CD14-positive monocyte (primary cell): ENCODE measurements around the gene TSPAN16. TPM values are rescaled to one million over a fixed set of nuclear protein-coding genes. Genes with fewer than 3 reads are reported as not detected.

Experiments used
- DNase-seq, 3 donors: peaks; one replicate each; pipeline ENCODE4 v3.0.0-alpha.2; 2011 to 2022
- H2AFZ ChIP-seq: 2 replicates; pipeline ENCODE4 v1.6.0; 2012; ENCODE audit warnings: mild to moderate bottlenecking, low read depth, low read length, inconsistent platforms; ENCODE audit not compliant: insufficient read depth, poor library complexity, severe bottlenecking
- H3K27ac ChIP-seq, 2 donors: 1 replicate in 1 of 2; 2 replicates in 1 of 2; pipeline ENCODE4 v1.5.1; 2012 to 2013; ENCODE audit warnings: low read length in 2 of 2, control low read depth in 1 of 2, inconsistent platforms in 1 of 2, low read depth in 1 of 2, mild to moderate bottlenecking in 1 of 2
- H3K27me3 ChIP-seq, 2 donors: one replicate each; pipeline versions ENCODE4 v1.6.0 to v1.6.1; 2011 to 2013; ENCODE audit warnings: low read length in 2 of 2; ENCODE audit not compliant: control insufficient read depth in 2 of 2, insufficient read depth in 2 of 2
- H3K36me3 ChIP-seq, 2 donors: replicated peaks in 1 of 2; 1 replicate in 1 of 2; 2 replicates in 1 of 2; pipeline versions ENCODE4 v1.5.1 to v1.6.1; 2012 to 2013; ENCODE audit warnings: low read length in 2 of 2, control low read depth in 1 of 2, inconsistent platforms in 1 of 2, mild to moderate bottlenecking in 1 of 2; ENCODE audit not compliant: insufficient read depth in 2 of 2, control insufficient read depth in 1 of 2
- H3K4me1 ChIP-seq, 2 donors: 1 replicate in 1 of 2; 2 replicates in 1 of 2; pipeline versions ENCODE4 v1.5.1 to v1.6.1; 2012 to 2013; ENCODE audit warnings: low read length in 2 of 2, control low read depth in 1 of 2, inconsistent platforms in 1 of 2, mild to moderate bottlenecking in 1 of 2, moderate library complexity in 1 of 2; ENCODE audit not compliant: insufficient read depth in 2 of 2, control insufficient read depth in 1 of 2
- H3K4me2 ChIP-seq: replicated peaks from 2 replicates; pipeline ENCODE3; 2012; ENCODE audit warnings: low read length, moderate library complexity, mild to moderate bottlenecking; ENCODE audit not compliant: poor library complexity, severe bottlenecking; ENCODE audit errors: extremely low read depth
- H3K4me3 ChIP-seq, 3 experiments: fragments of 200-600 bp in 1 of 3; sonication (generic) in 1 of 3; replicated peaks in 1 of 3; 1 replicate in 2 of 3; 2 replicates in 1 of 3; pipeline ENCODE4 v1.5.1; 2011 to 2013; ENCODE audit warnings: low read length in 3 of 3, mild to moderate bottlenecking in 3 of 3, control low read depth in 2 of 3, low read depth in 2 of 3, inconsistent platforms in 1 of 3, moderate library complexity in 1 of 3
- H3K79me2 ChIP-seq: 2 replicates; pipeline ENCODE4 v1.6.0; 2012; ENCODE audit warnings: mild to moderate bottlenecking, control low read depth, inconsistent platforms, low read length, moderate library complexity; ENCODE audit not compliant: insufficient read depth
- H3K9ac ChIP-seq: 2 replicates; pipeline ENCODE4 v1.6.0; 2017; ENCODE audit warnings: low read length, mild to moderate bottlenecking; ENCODE audit not compliant: insufficient read depth, poor library complexity, severe bottlenecking
- H3K9me3 ChIP-seq, 2 donors: replicated peaks in 1 of 2; 1 replicate in 1 of 2; 2 replicates in 1 of 2; pipeline versions ENCODE4 v1.5.1 to v1.6.1; 2012 to 2013; ENCODE audit warnings: low read length in 2 of 2, control low read depth in 1 of 2; ENCODE audit not compliant: control insufficient read depth in 1 of 2, insufficient read depth in 1 of 2
- H4K20me1 ChIP-seq: 2 replicates; pipeline ENCODE4 v1.6.0; 2012; ENCODE audit warnings: mild to moderate bottlenecking, low read length, control low read depth, moderate library complexity; ENCODE audit not compliant: insufficient read depth
- H3K27ac Mint-ChIP-seq, 7 donors: one replicate each; pipeline ENCODE4 v1.8.0; 2020; ENCODE audit warnings: mild to moderate bottlenecking in 7 of 7, mixed read lengths in 7 of 7, moderate library complexity in 6 of 7, inconsistent platforms in 2 of 7
- H3K27me3 Mint-ChIP-seq, 3 donors: one replicate each; pipeline ENCODE4 v1.8.0; 2021 to 2022; ENCODE audit warnings: low read depth in 3 of 3, mild to moderate bottlenecking in 3 of 3, mixed read lengths in 3 of 3, moderate library complexity in 3 of 3, inconsistent platforms in 1 of 3
- H3K36me3 Mint-ChIP-seq, 2 donors: one replicate each; pipeline ENCODE4 v1.8.0; 2020; ENCODE audit warnings: mixed read lengths in 2 of 2, inconsistent platforms in 1 of 2, mild to moderate bottlenecking in 1 of 2
- H3K4me1 Mint-ChIP-seq: one replicate; pipeline ENCODE4 v1.8.0; 2020; ENCODE audit warnings: mild to moderate bottlenecking, mixed read lengths
- H3K4me3 Mint-ChIP-seq, 2 donors: one replicate each; pipeline ENCODE4 v1.8.0; 2020; ENCODE audit warnings: mild to moderate bottlenecking in 2 of 2, mixed read lengths in 2 of 2, moderate library complexity in 1 of 2
- H3K9me3 Mint-ChIP-seq, 7 donors: one replicate each; pipeline ENCODE4 v1.8.0; 2020 to 2022; ENCODE audit warnings: mixed read lengths in 7 of 7, mild to moderate bottlenecking in 6 of 7, moderate library complexity in 6 of 7, inconsistent platforms in 2 of 7
- WGBS: methylation state at CpG from one replicate; pipeline ENCODE4 v1.1.5; 2013; ENCODE audit warnings: missing lambda C conversion rate; ENCODE audit not compliant: insufficient coverage; 5-methylcytosine and 5-hydroxymethylcytosine counted together
- intact Hi-C, 2 donors: fragments of 100-400 bp; cut with micrococcal nuclease; formaldehyde crosslinking; loops; one replicate each; pipeline versions ENCODE4 v1.15.0 to v1.15.1; 2023
- polyA plus RNA-seq, 3 donors: library from polyadenylated mRNA; depleted of rRNA in 1 of 3; unstranded in 2 of 3; stranded (reverse) in 1 of 3; fragments of 300-500 nt in 2 of 3; fragments of >200 nt in 1 of 3; fragmentation: Illumina TruSeq in 2 of 3; gene quantifications; 1 replicate in 2 of 3; 2 replicates in 1 of 3; pipeline ENCODE4 v1.2.3, GENCODE V29; 2012 to 2021
- TF ChIP-seq, protein P1 (sequence below): fragments of 200-600 bp; IDR thresholded peaks from one replicate; pipeline ENCODE4 v1.8.0; 2022; ENCODE audit warnings: antibody characterized with exemption, mild to moderate bottlenecking

The TSPAN16 gene
- polyA plus RNA-seq, 3 donors = 0.08 to 0.31 TPM; not detected in 1

DNA sequence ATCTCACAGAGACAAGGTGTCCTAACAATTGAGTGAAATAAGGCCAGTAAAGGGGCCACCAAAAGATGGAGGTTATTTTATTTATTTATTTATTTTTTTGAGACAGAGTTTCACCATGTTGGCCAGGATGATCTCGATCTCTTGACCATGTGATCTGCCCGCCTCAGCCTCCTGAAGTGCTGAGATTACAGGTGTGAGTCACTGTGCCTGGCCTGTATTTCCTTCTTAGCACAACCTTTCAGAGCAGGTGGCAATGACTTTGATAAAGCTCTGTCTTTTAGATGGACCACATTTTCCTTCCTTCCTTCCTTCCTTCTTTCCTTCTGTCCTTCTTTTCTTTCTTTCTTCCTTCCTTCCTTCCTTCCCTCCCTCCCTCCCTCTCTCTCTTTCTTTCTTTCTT lies 22.7 kb upstream of the TSPAN16 start:
- Histone ChIP-seq H2AFZ (no peak overlapping the region), H3K79me2 (no peaks in the 10 kb centered on the region), H3K9me3 (no peaks in the 10 kb centered on the region), H3K9ac (no peak overlapping the region), H3K27ac (no peak overlapping the region), H3K27me3 (peaks cover 14 to 56% of the 10 kb centered on the region in 2 donors), H3K4me2 (no peak overlapping the region), H3K4me3 (no peak overlapping the region), H3K36me3 (no peaks in the 10 kb centered on the region), H4K20me1 (no peaks in the 10 kb centered on the region), H3K4me1 (no peaks in the 10 kb centered on the region)
- DNase-seq = no peak
- TF ChIP-seq, protein P1, sequence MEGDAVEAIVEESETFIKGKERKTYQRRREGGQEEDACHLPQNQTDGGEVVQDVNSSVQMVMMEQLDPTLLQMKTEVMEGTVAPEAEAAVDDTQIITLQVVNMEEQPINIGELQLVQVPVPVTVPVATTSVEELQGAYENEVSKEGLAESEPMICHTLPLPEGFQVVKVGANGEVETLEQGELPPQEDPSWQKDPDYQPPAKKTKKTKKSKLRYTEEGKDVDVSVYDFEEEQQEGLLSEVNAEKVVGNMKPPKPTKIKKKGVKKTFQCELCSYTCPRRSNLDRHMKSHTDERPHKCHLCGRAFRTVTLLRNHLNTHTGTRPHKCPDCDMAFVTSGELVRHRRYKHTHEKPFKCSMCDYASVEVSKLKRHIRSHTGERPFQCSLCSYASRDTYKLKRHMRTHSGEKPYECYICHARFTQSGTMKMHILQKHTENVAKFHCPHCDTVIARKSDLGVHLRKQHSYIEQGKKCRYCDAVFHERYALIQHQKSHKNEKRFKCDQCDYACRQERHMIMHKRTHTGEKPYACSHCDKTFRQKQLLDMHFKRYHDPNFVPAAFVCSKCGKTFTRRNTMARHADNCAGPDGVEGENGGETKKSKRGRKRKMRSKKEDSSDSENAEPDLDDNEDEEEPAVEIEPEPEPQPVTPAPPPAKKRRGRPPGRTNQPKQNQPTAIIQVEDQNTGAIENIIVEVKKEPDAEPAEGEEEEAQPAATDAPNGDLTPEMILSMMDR = no peak
- Mint-ChIP-seq H3K27ac (no peak overlapping the region), H3K27me3 (peaks cover 58 to 81% (median 73%) of the 10 kb centered on the region in 3 donors), H3K4me3 (no peak overlapping the region), H3K36me3 (no peaks in the 10 kb centered on the region), H3K4me1 (no peaks in the 10 kb centered on the region), H3K9me3 (peaks cover 0 to 18% (median 4%) of the 10 kb centered on the region in 7 donors)
- 60% methylated on average over 2 of the region's 2 CpGs for WGBS
- intact Hi-C loops = no loop called here

DNA sequence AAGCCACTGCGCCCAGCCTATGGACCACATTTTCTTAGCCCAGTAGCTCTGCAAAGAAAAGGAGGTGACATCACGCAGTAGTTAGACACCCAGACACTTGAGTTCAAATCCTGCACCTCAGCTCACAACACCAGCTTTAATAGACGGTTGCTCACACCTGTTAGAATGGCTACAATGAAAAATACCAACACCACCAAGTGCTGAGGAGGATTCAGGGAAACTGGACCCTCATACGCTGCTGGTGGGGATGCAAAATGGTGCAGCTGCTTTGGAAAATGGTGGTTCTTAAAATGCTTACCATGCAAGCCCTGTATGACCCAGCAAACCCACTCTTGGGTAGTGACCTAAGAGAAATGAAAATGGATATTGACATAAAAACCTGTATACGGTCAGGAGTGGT lies 22.0 kb upstream of the TSPAN16 start:
- Histone ChIP-seq H3K27me3 (peaks cover 15 to 54% of the 10 kb centered on the region in 2 donors), H3K27ac (no peak overlapping the region), H3K4me3 (no peak overlapping the region), H2AFZ (no peak overlapping the region), H4K20me1 (no peaks in the 10 kb centered on the region), H3K9ac (no peak overlapping the region), H3K79me2 (no peaks in the 10 kb centered on the region), H3K36me3 (no peaks in the 10 kb centered on the region), H3K9me3 (no peaks in the 10 kb centered on the region), H3K4me2 (no peak overlapping the region), H3K4me1 (peaks cover under 1% of the 10 kb centered on the region in 2 donors)
- intact Hi-C loops = no loop called here
- Mint-ChIP-seq H3K4me3 (peak overlapping the region in 1 of 2 donors; percentile 48), H3K27me3 (peaks cover 56 to 80% (median 72%) of the 10 kb centered on the region in 3 donors), H3K4me1 (no peaks in the 10 kb centered on the region), H3K36me3 (no peaks in the 10 kb centered on the region), H3K27ac (no peak overlapping the region), H3K9me3 (peaks cover 0 to 18% (median 4%) of the 10 kb centered on the region in 7 donors)
- TF ChIP-seq, protein P1 = no peak
- 100% methylated on average over 1 of the region's 5 CpGs for whole genome bisulfite sequencing
- no peak for DNase-seq
